Activated CD4-positive, alpha-beta memory T cell treated with anti-CD3 and anti-CD28 coated beads for 36 hours (primary cell): ENCODE data around the gene DPP9. TPM values are rescaled to one million over a fixed set of nuclear protein-coding genes. Genes with fewer than 3 reads are reported as not detected.
"Not testable (repeated sequence)": the region's sequence is repeated elsewhere in the genome, so short reads cannot be mapped to it uniquely, and the experiment has no call there.

Experiments
- CTCF ChIA-PET: fragments of 350-600 bp; sonication (Branson Sonifier 250); formaldehyde crosslinking; loops from one replicate; lab custom pipeline; 2021; ENCODE audit warnings: antibody characterized with exemption, inconsistent platforms; lab: Charles Lee
- POLR2A ChIA-PET: fragments of 350-600 bp; sonication (Branson Sonifier 250); formaldehyde crosslinking; loops from one replicate; lab custom pipeline; 2021; ENCODE audit warnings: antibody characterized with exemption; lab: Charles Lee
- DNase-seq: peaks from one replicate; pipeline ENCODE4 v3.0.0-alpha.2; 2020
- H3K27ac Mint-ChIP-seq: one replicate; pipeline ENCODE4 v1.8.0; 2021; ENCODE audit warnings: mixed read lengths
- H3K27me3 Mint-ChIP-seq: one replicate; pipeline ENCODE4 v1.8.0; 2021; ENCODE audit warnings: mixed read lengths
- H3K36me3 Mint-ChIP-seq: one replicate; pipeline ENCODE4 v1.8.0; 2021; ENCODE audit warnings: mixed read lengths
- H3K4me1 Mint-ChIP-seq: one replicate; pipeline ENCODE4 v1.8.0; 2021; ENCODE audit warnings: low read depth, mixed read lengths
- H3K4me3 Mint-ChIP-seq: one replicate; pipeline ENCODE4 v1.8.0; 2021; ENCODE audit warnings: mild to moderate bottlenecking, mixed read lengths
- H3K9me3 Mint-ChIP-seq: one replicate; pipeline ENCODE4 v1.8.0; 2021; ENCODE audit warnings: mixed read lengths
- intact Hi-C: fragments of 100-400 bp; cut with micrococcal nuclease; formaldehyde crosslinking; loops from one replicate; pipeline ENCODE4 v1.15.1; 2023
- total RNA-seq, 2 experiments: library from RNA; stranded (reverse); gene quantifications; one replicate each; pipeline ENCODE4 v1.2.3, GENCODE V29; 2021

The DPP9 gene
- total RNA-seq, 2 experiments from 2014 or later, result 54.8 to 57.5 TPM

GRCh38 chr19:4754248-4754647 is 30.6 kb upstream of the DPP9 start:
- no peak overlapping the region for H3K27ac Mint-ChIP-seq
- H3K4me3 Mint-ChIP-seq, result no peak overlapping the region
- DNase-seq, result no peak
- no peaks in the 10 kb centered on the region for H3K9me3 Mint-ChIP-seq
- no peaks in the 10 kb centered on the region for H3K36me3 Mint-ChIP-seq
- peaks cover 16% of the 10 kb centered on the region for H3K27me3 Mint-ChIP-seq
- ChIA-PET POLR2A (no interaction called here), CTCF (no interaction called here)
- intact Hi-C loops, result no loop called here
- no peaks in the 10 kb centered on the region for H3K4me1 Mint-ChIP-seq

- Mint-ChIP-seq H3K9me3 (no peaks in the 10 kb centered on the region), H3K36me3 (no peaks in the 10 kb centered on the region), H3K27ac (no peak overlapping the region), H3K27me3 (peaks cover 17% of the 10 kb centered on the region), H3K4me3 (no peak overlapping the region), H3K4me1 (no peaks in the 10 kb centered on the region)
- intact Hi-C loops, result no loop called here
- POLR2A ChIA-PET, result no interaction called here
- CTCF ChIA-PET, result interaction anchor here (1.3 kb wide), 1 partner anchor 41 kb away, joined by 4 read pairs; the partner anchor contains the start of gene FEM1A
- DNase-seq, result peak; percentile 13
Observed at GRCh38 chr19:4749870-4750590, 26.4 kb upstream of the DPP9 start.

- no peak for DNase-seq
- POLR2A ChIA-PET, result no interaction called here
- CTCF ChIA-PET, result interaction anchor here (0.5 to 0.7 kb wide), 3 partner anchors 17 to 1000 kb away, joined by 3 to 4 read pairs (median 3); no protein-coding TSS in a partner anchor
- Mint-ChIP-seq H3K9me3 (no peaks in the 10 kb centered on the region), H3K27ac (no peak overlapping the region), H3K4me3 (no peak overlapping the region), H3K36me3 (no peaks in the 10 kb centered on the region), H3K27me3 (peaks cover 17% of the 10 kb centered on the region), H3K4me1 (no peaks in the 10 kb centered on the region)
- intact Hi-C loops, result no loop called here
Observed at GRCh38 chr19:4748589-4748988, 24.9 kb upstream of the DPP9 start.

- CTCF ChIA-PET, result interaction anchor here (0.5 to 0.7 kb wide), 3 partner anchors 17 to 1001 kb away, joined by 3 to 4 read pairs (median 3); no protein-coding TSS in a partner anchor
- H3K36me3 Mint-ChIP-seq, result no peaks in the 10 kb centered on the region
- no peaks in the 10 kb centered on the region for H3K9me3 Mint-ChIP-seq
- no peak overlapping the region for H3K27ac Mint-ChIP-seq
- intact Hi-C loops, result no loop called here
- no peak for DNase-seq
- H3K4me3 Mint-ChIP-seq, result no peak overlapping the region
- H3K27me3 Mint-ChIP-seq, result peaks cover 17% of the 10 kb centered on the region
- no peaks in the 10 kb centered on the region for H3K4me1 Mint-ChIP-seq
- POLR2A ChIA-PET, result no interaction called here
Observed at GRCh38 chr19:4748185-4748584, 24.5 kb upstream of the DPP9 start.

GRCh38 chr19:4745986-4746385 is 22.3 kb upstream of the DPP9 start:
- ChIA-PET CTCF (interaction anchor here (0.9 to 1.2 kb wide), 2 partner anchors 13 to 15 kb away, joined by 3 to 4 read pairs; no protein-coding TSS in a partner anchor), POLR2A (no interaction called here)
- intact Hi-C loops, result no loop called here
- H3K4me1 Mint-ChIP-seq, result no peaks in the 10 kb centered on the region
- no peak overlapping the region for H3K27ac Mint-ChIP-seq
- peaks cover 17% of the 10 kb centered on the region for H3K27me3 Mint-ChIP-seq
- no peak for DNase-seq
- no peaks in the 10 kb centered on the region for H3K36me3 Mint-ChIP-seq
- no peak overlapping the region for H3K4me3 Mint-ChIP-seq
- no peaks in the 10 kb centered on the region for H3K9me3 Mint-ChIP-seq

- H3K4me1 Mint-ChIP-seq, H3K4me3 Mint-ChIP-seq, H3K36me3 Mint-ChIP-seq, DNase-seq, intact Hi-C loops, H3K27ac Mint-ChIP-seq, CTCF ChIA-PET, H3K9me3 Mint-ChIP-seq: not testable (repeated sequence)
- H3K27me3 Mint-ChIP-seq, result peaks cover 15% of the 10 kb centered on the region
- POLR2A ChIA-PET, result interaction anchor here (0.6 kb wide), 1 partner anchor 173 kb away, joined by 3 read pairs; no protein-coding TSS in a partner anchor
Observed at GRCh38 chr19:4745175-4745574, 21.5 kb upstream of the DPP9 start.

- Mint-ChIP-seq H3K4me1 (no peaks in the 10 kb centered on the region), H3K36me3 (no peaks in the 10 kb centered on the region), H3K4me3 (no peak overlapping the region), H3K9me3 (no peaks in the 10 kb centered on the region), H3K27ac (no peak overlapping the region), H3K27me3 (peaks cover 10% of the 10 kb centered on the region)
- no peak for DNase-seq
- ChIA-PET CTCF (interaction anchor here (1.2 kb wide), 1 partner anchor 14 kb away, joined by 3 read pairs; no protein-coding TSS in a partner anchor), POLR2A (no interaction called here)
- intact Hi-C loops, result no loop called here
Observed at GRCh38 chr19:4744451-4745174, 21.0 kb upstream of the DPP9 start.

- Mint-ChIP-seq H3K4me3 (no peak overlapping the region), H3K27ac (no peak overlapping the region), H3K27me3 (peaks cover 6% of the 10 kb centered on the region), H3K36me3 (no peaks in the 10 kb centered on the region), H3K9me3 (no peaks in the 10 kb centered on the region), H3K4me1 (no peaks in the 10 kb centered on the region)
- no peak for DNase-seq
- intact Hi-C loops, result no loop called here
- POLR2A ChIA-PET, result no interaction called here
- CTCF ChIA-PET, result interaction anchor here (2.2 kb wide), 1 partner anchor 67 kb away, joined by 5 read pairs; no protein-coding TSS in a partner anchor
Observed at GRCh38 chr19:4742723-4743646, 19.3 kb upstream of the DPP9 start.

- ChIA-PET POLR2A (interaction anchor here (0.7 kb wide), 1 partner anchor 60 kb away, joined by 3 read pairs; no protein-coding TSS in a partner anchor), CTCF (no interaction called here)
- no peaks in the 10 kb centered on the region for H3K4me1 Mint-ChIP-seq
- no peak overlapping the region for H3K27ac Mint-ChIP-seq
- no peaks in the 10 kb centered on the region for H3K36me3 Mint-ChIP-seq
- no peaks in the 10 kb centered on the region for H3K9me3 Mint-ChIP-seq
- intact Hi-C loops, result no loop called here
- DNase-seq, result no peak
- no peak overlapping the region for H3K4me3 Mint-ChIP-seq
- H3K27me3 Mint-ChIP-seq, result peaks cover 2% of the 10 kb centered on the region
Observed at GRCh38 chr19:4740092-4740491, 16.4 kb upstream of the DPP9 start.

GRCh38 chr19:4738734-4739133 is 15.1 kb upstream of the DPP9 start:
- H3K27me3 Mint-ChIP-seq, result peaks cover 2% of the 10 kb centered on the region
- intact Hi-C loops, result no loop called here
- no peak overlapping the region for H3K4me3 Mint-ChIP-seq
- H3K4me1 Mint-ChIP-seq, result no peaks in the 10 kb centered on the region
- CTCF ChIA-PET, result interaction anchor here (1.0 kb wide), 1 partner anchor 52 kb away, joined by 6 read pairs; the partner anchor contains the start of gene FEM1A
- H3K9me3 Mint-ChIP-seq, result no peaks in the 10 kb centered on the region
- POLR2A ChIA-PET, result no interaction called here
- H3K36me3 Mint-ChIP-seq, result no peaks in the 10 kb centered on the region
- no peak overlapping the region for H3K27ac Mint-ChIP-seq
- no peak for DNase-seq

GRCh38 chr19:4737955-4738600 is 14.4 kb upstream of the DPP9 start:
- Mint-ChIP-seq H3K4me3 (no peak overlapping the region), H3K9me3 (no peaks in the 10 kb centered on the region), H3K27me3 (peaks cover 2% of the 10 kb centered on the region), H3K27ac (no peak overlapping the region), H3K36me3 (no peaks in the 10 kb centered on the region), H3K4me1 (no peaks in the 10 kb centered on the region)
- ChIA-PET POLR2A (no interaction called here), CTCF (interaction anchor here (1.0 kb wide), 1 partner anchor 53 kb away, joined by 6 read pairs; the partner anchor contains the start of gene FEM1A)
- intact Hi-C loops, result no loop called here
- DNase-seq, result no peak
